ENCODE data around the gene PERCC1.

The PERCC1 gene

GRCh38 chr16:1394367-1394951, 36.4 kb upstream of the PERCC1 start:
- H3K36me3 ChIP-seq (ENCODE audit: control insufficient read depth, insufficient read depth, low read length) = no peaks in the 10 kb centered on the region
- H2AFZ ChIP-seq = no peak overlapping the region
- no peak overlapping the region for H3K9ac ChIP-seq
- no peaks in the 10 kb centered on the region for H3K9me3 ChIP-seq (ENCODE audit: control insufficient read depth, low read length)
- H3K4me3 ChIP-seq (ENCODE audit: low read depth, low read length) = no peak overlapping the region
- H3K27ac ChIP-seq = no peak overlapping the region
- H3K4me2 ChIP-seq (ENCODE audit: low read length) = no peak overlapping the region
- no peaks in the 10 kb centered on the region for H3K27me3 ChIP-seq (ENCODE audit: control insufficient read depth, insufficient read depth, low read length)
- peaks cover 7% of the 10 kb centered on the region for H3K79me2 ChIP-seq
- H3K4me1 ChIP-seq = no peaks in the 10 kb centered on the region
- TF ChIP-seq CTCF (IDR thresholded peaks at IDR 0.05) = no peak

- Histone ChIP-seq H3K79me2 (peaks cover 5% of the 10 kb centered on the region), H3K27me3 (ENCODE audit: control insufficient read depth, insufficient read depth, low read length) (no peaks in the 10 kb centered on the region), H3K4me1 (no peaks in the 10 kb centered on the region), H3K9me3 (ENCODE audit: control insufficient read depth, low read length) (no peaks in the 10 kb centered on the region), H3K27ac (no peak overlapping the region), H3K9ac (no peak overlapping the region), H3K4me2 (ENCODE audit: low read length) (no peak overlapping the region), H3K4me3 (ENCODE audit: low read depth, low read length) (no peak overlapping the region), H3K36me3 (ENCODE audit: control insufficient read depth, insufficient read depth, low read length) (no peaks in the 10 kb centered on the region), H2AFZ (no peak overlapping the region)
- TF ChIP-seq CTCF (IDR thresholded peaks at IDR 0.05) = no peak
Measured at GRCh38 chr16:1395444-1396031, 35.3 kb upstream of the PERCC1 start.

- Histone ChIP-seq H2AFZ (no peak overlapping the region), H3K4me2 (ENCODE audit: low read length) (no peak overlapping the region), H3K4me3 (ENCODE audit: low read depth, low read length) (no peak overlapping the region), H3K79me2 (peaks cover 8% of the 10 kb centered on the region), H3K9ac (no peak overlapping the region), H3K4me1 (no peaks in the 10 kb centered on the region), H3K27me3 (ENCODE audit: control insufficient read depth, insufficient read depth, low read length) (no peaks in the 10 kb centered on the region), H3K36me3 (ENCODE audit: control insufficient read depth, insufficient read depth, low read length) (no peaks in the 10 kb centered on the region), H3K27ac (no peak overlapping the region), H3K9me3 (ENCODE audit: control insufficient read depth, low read length) (no peaks in the 10 kb centered on the region)
- no peak for TF ChIP-seq CTCF (IDR thresholded peaks at IDR 0.05)
Measured at GRCh38 chr16:1397779-1398178, 33.1 kb upstream of the PERCC1 start.

GRCh38 chr16:1398351-1398750, 32.5 kb upstream of the PERCC1 start:
- Histone ChIP-seq H3K79me2 (peaks cover 8% of the 10 kb centered on the region), H3K27ac (no peak overlapping the region), H3K4me3 (ENCODE audit: low read depth, low read length) (no peak overlapping the region), H3K36me3 (ENCODE audit: control insufficient read depth, insufficient read depth, low read length) (no peaks in the 10 kb centered on the region), H3K4me2 (ENCODE audit: low read length) (no peak overlapping the region), H2AFZ (no peak overlapping the region), H3K4me1 (no peaks in the 10 kb centered on the region), H3K9ac (no peak overlapping the region), H3K27me3 (ENCODE audit: control insufficient read depth, insufficient read depth, low read length) (no peaks in the 10 kb centered on the region), H3K9me3 (ENCODE audit: control insufficient read depth, low read length) (no peaks in the 10 kb centered on the region)
- no peak for TF ChIP-seq CTCF (IDR thresholded peaks at IDR 0.05)

All from parathyroid adenoma (tissue), 2 donors.